PC-3 (cell line): Measurements from ENCODE around the gene KCTD5.
"Not testable (repeated sequence)": the region's sequence is repeated elsewhere in the genome, so short reads cannot be mapped to it uniquely, and the experiment has no call there.

Experiments used
- EZH2 ChIP-seq: fragments of 300-600 bp; sonication (generic); IDR thresholded peaks from one replicate; pipeline ENCODE4 v1.6.1; 2017; ENCODE audit warnings: antibody characterized with exemption, mild to moderate bottlenecking, low read length; ENCODE audit not compliant: unreplicated experiment
- EZH2phosphoT487 ChIP-seq: fragments of 300-600 bp; sonication (generic); IDR thresholded peaks from 2 replicates; pipeline ENCODE4 v1.6.1; 2018; ENCODE audit warnings: mild to moderate bottlenecking, antibody characterized with exemption, low read length, borderline replicate concordance
- TF ChIP-seq, protein P1 (sequence below): fragments of 300-600 bp; sonication (generic); conservative IDR thresholded peaks from 2 replicates; pipeline ENCODE4 v1.5.1; 2017; ENCODE audit warnings: antibody characterized with exemption, low read depth, mild to moderate bottlenecking, low read length

DNA sequence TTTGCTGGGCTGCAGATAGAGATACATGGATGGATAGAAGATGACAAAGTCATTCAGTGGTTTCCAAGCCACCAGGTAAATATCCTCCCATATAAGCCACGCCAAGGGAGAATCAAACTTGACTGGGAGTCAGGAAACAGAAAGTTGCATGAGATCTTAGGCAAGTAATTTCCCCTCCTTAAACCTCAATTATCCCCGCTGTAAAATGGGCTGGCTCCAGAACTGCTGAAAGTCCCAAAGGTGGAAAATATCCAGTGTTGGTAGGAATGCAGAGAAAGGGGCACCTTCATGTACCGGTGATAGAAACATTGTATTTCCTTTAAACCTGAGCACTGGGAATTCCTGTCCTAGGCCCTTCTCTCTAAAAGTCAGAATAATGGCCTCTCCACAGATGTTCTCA, 5.4 kb upstream of the KCTD5 start:
- TF ChIP-seq, protein P1, sequence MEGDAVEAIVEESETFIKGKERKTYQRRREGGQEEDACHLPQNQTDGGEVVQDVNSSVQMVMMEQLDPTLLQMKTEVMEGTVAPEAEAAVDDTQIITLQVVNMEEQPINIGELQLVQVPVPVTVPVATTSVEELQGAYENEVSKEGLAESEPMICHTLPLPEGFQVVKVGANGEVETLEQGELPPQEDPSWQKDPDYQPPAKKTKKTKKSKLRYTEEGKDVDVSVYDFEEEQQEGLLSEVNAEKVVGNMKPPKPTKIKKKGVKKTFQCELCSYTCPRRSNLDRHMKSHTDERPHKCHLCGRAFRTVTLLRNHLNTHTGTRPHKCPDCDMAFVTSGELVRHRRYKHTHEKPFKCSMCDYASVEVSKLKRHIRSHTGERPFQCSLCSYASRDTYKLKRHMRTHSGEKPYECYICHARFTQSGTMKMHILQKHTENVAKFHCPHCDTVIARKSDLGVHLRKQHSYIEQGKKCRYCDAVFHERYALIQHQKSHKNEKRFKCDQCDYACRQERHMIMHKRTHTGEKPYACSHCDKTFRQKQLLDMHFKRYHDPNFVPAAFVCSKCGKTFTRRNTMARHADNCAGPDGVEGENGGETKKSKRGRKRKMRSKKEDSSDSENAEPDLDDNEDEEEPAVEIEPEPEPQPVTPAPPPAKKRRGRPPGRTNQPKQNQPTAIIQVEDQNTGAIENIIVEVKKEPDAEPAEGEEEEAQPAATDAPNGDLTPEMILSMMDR = not testable (repeated sequence)
- TF ChIP-seq EZH2, EZH2phosphoT487: not testable (repeated sequence)
